MG63 (cell line): ENCODE data around the gene XPO4. TPM values are rescaled to one million over a fixed set of nuclear protein-coding genes. Genes with fewer than 3 reads are reported as not detected.

Experiments used
- DNase-seq: peaks from one replicate; pipeline ENCODE4 v3.0.0-alpha.2; 2020
- H3K27me3 ChIP-seq: fragments of 250-450 bp; sonication (Bioruptor Pico); 2 replicates; pipeline ENCODE4 v1.5.1; 2020; ENCODE audit warnings: mild to moderate bottlenecking, moderate library complexity
- H3K36me3 ChIP-seq: fragments of 250-450 bp; sonication (Bioruptor Pico); 2 replicates; pipeline ENCODE4 v1.5.1; 2020; ENCODE audit warnings: mild to moderate bottlenecking, moderate library complexity
- H3K4me3 ChIP-seq: fragments of 250-450 bp; sonication (Bioruptor Pico); 2 replicates; pipeline ENCODE4 v1.5.1; 2020; ENCODE audit warnings: mild to moderate bottlenecking, moderate library complexity
- H3K9me3 ChIP-seq: fragments of 250-450 bp; sonication (Bioruptor Pico); 2 replicates; pipeline ENCODE4 v1.5.1; 2020; ENCODE audit warnings: mild to moderate bottlenecking, moderate library complexity
- total RNA-seq: library from RNA; depleted of rRNA; stranded (reverse); fragments of >200 nt; shearing (Covaris generic); gene quantifications from 2 replicates; pipeline ENCODE4 v1.2.3, GENCODE V29; 2014; ENCODE audit warnings: low replicate concordance

The XPO4 gene
- total RNA-seq, 1 experiment from 2014 or later, result 16.7 TPM

- no peaks in the 10 kb centered on the region for H3K27me3 ChIP-seq
- peaks cover 10% of the 10 kb centered on the region for H3K36me3 ChIP-seq
- H3K9me3 ChIP-seq, result no peaks in the 10 kb centered on the region
- no peak for DNase-seq
- H3K4me3 ChIP-seq, result no peak overlapping the region
These were observed 50.6 kb downstream of the XPO4 start for GRCh38 chr13:20851844-20852402.

GRCh38 chr13:20848944-20849343, 53.6 kb downstream of the XPO4 start:
- no peak for DNase-seq
- H3K9me3 ChIP-seq, result no peaks in the 10 kb centered on the region
- no peak overlapping the region for H3K4me3 ChIP-seq
- no peaks in the 10 kb centered on the region for H3K27me3 ChIP-seq
- H3K36me3 ChIP-seq, result peaks cover 9% of the 10 kb centered on the region

GRCh38 chr13:20848203-20848602, 54.3 kb downstream of the XPO4 start:
- Histone ChIP-seq H3K9me3 (no peaks in the 10 kb centered on the region), H3K36me3 (peaks cover 10% of the 10 kb centered on the region; the same call in 1 of the 2 replicates), H3K27me3 (no peaks in the 10 kb centered on the region), H3K4me3 (no peak overlapping the region)
- DNase-seq, result no peak

GRCh38 chr13:20847296-20847695, 55.2 kb downstream of the XPO4 start:
- DNase-seq, result no peak
- no peak overlapping the region for H3K4me3 ChIP-seq
- no peaks in the 10 kb centered on the region for H3K27me3 ChIP-seq
- peaks cover 14% of the 10 kb centered on the region for H3K36me3 ChIP-seq
- H3K9me3 ChIP-seq, result no peaks in the 10 kb centered on the region

GRCh38 chr13:20843166-20843565, 59.4 kb downstream of the XPO4 start:
- no peaks in the 10 kb centered on the region for H3K27me3 ChIP-seq
- no peak overlapping the region for H3K4me3 ChIP-seq
- no peaks in the 10 kb centered on the region for H3K9me3 ChIP-seq
- H3K36me3 ChIP-seq, result peaks cover 22% of the 10 kb centered on the region
- DNase-seq, result no peak

GRCh38 chr13:20840568-20840967, 62.0 kb downstream of the XPO4 start:
- Histone ChIP-seq H3K27me3 (no peaks in the 10 kb centered on the region), H3K9me3 (no peaks in the 10 kb centered on the region), H3K36me3 (peaks cover 37% of the 10 kb centered on the region), H3K4me3 (no peak overlapping the region)
- DNase-seq, result no peak

GRCh38 chr13:20833900-20834679, 68.5 kb downstream of the XPO4 start:
- Histone ChIP-seq H3K9me3 (no peaks in the 10 kb centered on the region), H3K27me3 (no peaks in the 10 kb centered on the region), H3K4me3 (no peak overlapping the region), H3K36me3 (peaks cover 29% of the 10 kb centered on the region)
- DNase-seq, result no peak

- Histone ChIP-seq H3K4me3 (no peak overlapping the region), H3K36me3 (peaks cover 23% of the 10 kb centered on the region), H3K9me3 (no peaks in the 10 kb centered on the region), H3K27me3 (no peaks in the 10 kb centered on the region)
- no peak for DNase-seq
These were observed 69.7 kb downstream of the XPO4 start for GRCh38 chr13:20832861-20833260.

- peaks cover 16% of the 10 kb centered on the region for H3K36me3 ChIP-seq
- H3K4me3 ChIP-seq, result no peak overlapping the region
- H3K9me3 ChIP-seq, result no peaks in the 10 kb centered on the region
- no peaks in the 10 kb centered on the region for H3K27me3 ChIP-seq
- no peak for DNase-seq
These were observed 70.6 kb downstream of the XPO4 start for GRCh38 chr13:20831933-20832332.

GRCh38 chr13:20831254-20831653, 71.3 kb downstream of the XPO4 start:
- no peak for DNase-seq
- Histone ChIP-seq H3K27me3 (no peaks in the 10 kb centered on the region), H3K9me3 (no peaks in the 10 kb centered on the region), H3K36me3 (peaks cover 12% of the 10 kb centered on the region), H3K4me3 (no peak overlapping the region)

GRCh38 chr13:20828539-20829364, 73.8 kb downstream of the XPO4 start:
- Histone ChIP-seq H3K36me3 (peaks cover 7% of the 10 kb centered on the region), H3K27me3 (no peaks in the 10 kb centered on the region), H3K4me3 (peak overlapping the region; percentile 17), H3K9me3 (no peaks in the 10 kb centered on the region)
- DNase-seq, result no peak

GRCh38 chr13:20826843-20827560, 75.5 kb downstream of the XPO4 start:
- Histone ChIP-seq H3K9me3 (no peaks in the 10 kb centered on the region), H3K27me3 (no peaks in the 10 kb centered on the region), H3K4me3 (no peak overlapping the region), H3K36me3 (no peaks in the 10 kb centered on the region)
- DNase-seq, result no peak

- H3K4me3 ChIP-seq, result no peak overlapping the region
- peaks cover 3% of the 10 kb centered on the region; the same call in 1 of the 2 replicates for H3K36me3 ChIP-seq
- no peak for DNase-seq
- H3K9me3 ChIP-seq, result no peaks in the 10 kb centered on the region
- no peaks in the 10 kb centered on the region for H3K27me3 ChIP-seq
These were observed 76.2 kb downstream of the XPO4 start for GRCh38 chr13:20826301-20826700.

GRCh38 chr13:20825477-20825875, 77.1 kb downstream of the XPO4 start:
- no peak overlapping the region for H3K4me3 ChIP-seq

GRCh38 chr13:20824762-20825476, 77.6 kb downstream of the XPO4 start:
- no peak for DNase-seq
- H3K9me3 ChIP-seq, result no peaks in the 10 kb centered on the region
- peaks cover 7% of the 10 kb centered on the region; the same call in 1 of the 2 replicates for H3K36me3 ChIP-seq
- H3K4me3 ChIP-seq, result no peak overlapping the region
- H3K27me3 ChIP-seq, result no peaks in the 10 kb centered on the region

More at GRCh38 chr13:20825477-20825875, 77.1 kb downstream of the XPO4 start:
- DNase-seq, result no peak
- no peaks in the 10 kb centered on the region for H3K9me3 ChIP-seq
- peaks cover 7% of the 10 kb centered on the region; the same call in 1 of the 2 replicates for H3K36me3 ChIP-seq
- no peaks in the 10 kb centered on the region for H3K27me3 ChIP-seq

GRCh38 chr13:20823071-20823470, 79.5 kb downstream of the XPO4 start:
- DNase-seq, result no peak
- H3K4me3 ChIP-seq, result no peak overlapping the region
- no peaks in the 10 kb centered on the region for H3K27me3 ChIP-seq
- H3K36me3 ChIP-seq, result peaks cover 7% of the 10 kb centered on the region
- no peaks in the 10 kb centered on the region for H3K9me3 ChIP-seq
